Islet precursor cell (in vitro differentiated cells): Measurements from ENCODE around the gene PITPNM3.
A peak's percentile ranks its signal among the peaks of the same experiment; 100 is the strongest.
"Not testable (repeated sequence)": the region's sequence is repeated elsewhere in the genome, so short reads cannot be mapped to it uniquely, and the experiment has no call there.

Experiments used
- DNase-seq: peaks from one replicate; pipeline ENCODE4 v3.0.0-alpha.2; 2018

Gene PITPNM3

GRCh38 chr17:6556121-6557039 is at the start of gene PITPNM3:
PITPNM3 (minus strand) TSS chr17:6556555; CDS start chr17:6556406, 149 bp downstream.
- DNase-seq = no peak

- no peak for DNase-seq
Observed at GRCh38 chr17:6605142-6605541, 48.8 kb upstream of the PITPNM3 start.

GRCh38 chr17:6603744-6604325 is 47.5 kb upstream of the PITPNM3 start:
- no peak for DNase-seq

GRCh38 chr17:6602141-6602540 is 45.8 kb upstream of the PITPNM3 start:
- DNase-seq = no peak

GRCh38 chr17:6599364-6599763 is 43.0 kb upstream of the PITPNM3 start:
- DNase-seq = no peak

- DNase-seq = no peak
Observed at GRCh38 chr17:6597727-6598126, 41.4 kb upstream of the PITPNM3 start.

- DNase-seq = no peak
Observed at GRCh38 chr17:6596941-6597340, 40.6 kb upstream of the PITPNM3 start.

GRCh38 chr17:6596511-6596910 is 40.2 kb upstream of the PITPNM3 start:
- DNase-seq = no peak

GRCh38 chr17:6596081-6596480 is 39.7 kb upstream of the PITPNM3 start:
- no peak for DNase-seq

GRCh38 chr17:6593371-6593770 is 37.0 kb upstream of the PITPNM3 start:
- DNase-seq = not testable (repeated sequence)

GRCh38 chr17:6592173-6592572 is 35.8 kb upstream of the PITPNM3 start:
- no peak for DNase-seq

- no peak for DNase-seq
Observed at GRCh38 chr17:6591599-6592158, 35.3 kb upstream of the PITPNM3 start.

GRCh38 chr17:6589266-6589946 is 33.1 kb upstream of the PITPNM3 start:
- DNase-seq = no peak

GRCh38 chr17:6588165-6588564 is 31.8 kb upstream of the PITPNM3 start:
- DNase-seq = no peak

- no peak for DNase-seq
Observed at GRCh38 chr17:6587310-6587709, 31.0 kb upstream of the PITPNM3 start.

- no peak for DNase-seq
Observed at GRCh38 chr17:6583411-6583810, 27.1 kb upstream of the PITPNM3 start.

GRCh38 chr17:6580625-6581024 is 24.3 kb upstream of the PITPNM3 start:
- no peak for DNase-seq

- peak; percentile 82 for DNase-seq
Observed at GRCh38 chr17:6578491-6578890, 22.1 kb upstream of the PITPNM3 start.

GRCh38 chr17:6577686-6578263 is 21.4 kb upstream of the PITPNM3 start:
- peak; percentile 88 for DNase-seq

- peak; percentile 47 for DNase-seq
Observed at GRCh38 chr17:6576038-6576785, 19.9 kb upstream of the PITPNM3 start.

- peak; percentile 49 for DNase-seq
Observed at GRCh38 chr17:6575596-6575988, 19.2 kb upstream of the PITPNM3 start.
